ENCODE measurements around the gene VSIG1.

DNA sequence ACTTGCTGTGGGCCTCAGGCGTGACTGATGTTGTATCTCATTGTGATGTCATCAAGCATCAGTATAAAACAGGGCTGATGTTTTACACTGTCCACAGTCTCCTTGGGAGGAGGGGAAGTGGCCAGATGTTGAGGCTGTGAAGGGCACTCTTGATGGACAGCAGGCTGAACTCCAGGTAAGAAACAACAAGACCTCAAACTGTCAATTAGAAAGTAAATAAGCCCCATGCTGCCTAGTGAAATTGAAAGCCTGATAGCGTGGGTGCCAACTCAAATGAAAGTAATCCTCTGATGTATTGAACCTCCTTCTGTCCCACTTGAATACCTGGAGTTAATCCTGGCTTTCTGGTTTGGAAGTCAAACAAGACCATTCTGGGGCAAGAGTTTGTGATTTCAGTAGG lies 19.7 kb downstream of the VSIG1 start:
- TF ChIP-seq, protein P1, sequence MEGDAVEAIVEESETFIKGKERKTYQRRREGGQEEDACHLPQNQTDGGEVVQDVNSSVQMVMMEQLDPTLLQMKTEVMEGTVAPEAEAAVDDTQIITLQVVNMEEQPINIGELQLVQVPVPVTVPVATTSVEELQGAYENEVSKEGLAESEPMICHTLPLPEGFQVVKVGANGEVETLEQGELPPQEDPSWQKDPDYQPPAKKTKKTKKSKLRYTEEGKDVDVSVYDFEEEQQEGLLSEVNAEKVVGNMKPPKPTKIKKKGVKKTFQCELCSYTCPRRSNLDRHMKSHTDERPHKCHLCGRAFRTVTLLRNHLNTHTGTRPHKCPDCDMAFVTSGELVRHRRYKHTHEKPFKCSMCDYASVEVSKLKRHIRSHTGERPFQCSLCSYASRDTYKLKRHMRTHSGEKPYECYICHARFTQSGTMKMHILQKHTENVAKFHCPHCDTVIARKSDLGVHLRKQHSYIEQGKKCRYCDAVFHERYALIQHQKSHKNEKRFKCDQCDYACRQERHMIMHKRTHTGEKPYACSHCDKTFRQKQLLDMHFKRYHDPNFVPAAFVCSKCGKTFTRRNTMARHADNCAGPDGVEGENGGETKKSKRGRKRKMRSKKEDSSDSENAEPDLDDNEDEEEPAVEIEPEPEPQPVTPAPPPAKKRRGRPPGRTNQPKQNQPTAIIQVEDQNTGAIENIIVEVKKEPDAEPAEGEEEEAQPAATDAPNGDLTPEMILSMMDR (IDR thresholded peaks at IDR 0.05) = no peak
- TF ChIP-seq POLR2A (IDR thresholded peaks at IDR 0.05) = no peak
